GM23248 (cell line): ENCODE measurements around the gene PLEKHG5. TPM values are rescaled to one million over a fixed set of nuclear protein-coding genes. Genes with fewer than 3 reads are reported as not detected.

Experiments
- DNase-seq: peaks from one replicate; pipeline ENCODE4 v3.0.0-alpha.2; 2015
- H2AFZ ChIP-seq: fragments of 200-600 bp; sonication (generic); 2 replicates; pipeline ENCODE4 v1.6.1; 2016; ENCODE audit warnings: antibody characterized with exemption
- H3F3A ChIP-seq: fragments of 200-600 bp; sonication (generic); 2 replicates; pipeline ENCODE4 v1.6.1; 2016; ENCODE audit warnings: mild to moderate bottlenecking, antibody characterized with exemption, mixed run types; ENCODE audit not compliant: insufficient read depth
- H3K27ac ChIP-seq: fragments of 200-600 bp; sonication (generic); 2 replicates; pipeline ENCODE4 v1.5.1; 2016; ENCODE audit warnings: mild to moderate bottlenecking
- H3K27me3 ChIP-seq: fragments of 200-600 bp; sonication (generic); replicated peaks from 2 replicates; pipeline ENCODE4 v1.6.1; 2016; ENCODE audit warnings: mild to moderate bottlenecking; ENCODE audit not compliant: insufficient read depth
- H3K36me3 ChIP-seq: fragments of 200-600 bp; sonication (generic); 2 replicates; pipeline ENCODE4 v1.6.1; 2016; ENCODE audit warnings: low read depth, mild to moderate bottlenecking
- H3K4me1 ChIP-seq: fragments of 200-600 bp; sonication (generic); 2 replicates; pipeline ENCODE4 v1.6.1; 2016; ENCODE audit warnings: mild to moderate bottlenecking; ENCODE audit not compliant: insufficient read depth
- H3K4me2 ChIP-seq: fragments of 200-600 bp; sonication (generic); one replicate; pipeline ENCODE4 v1.6.1; 2016; ENCODE audit warnings: mild to moderate bottlenecking; ENCODE audit not compliant: unreplicated experiment
- H3K4me3 ChIP-seq: fragments of 200-600 bp; sonication (generic); 2 replicates; pipeline ENCODE4 v1.5.1; 2016; ENCODE audit warnings: mild to moderate bottlenecking
- H3K79me2 ChIP-seq: fragments of 200-600 bp; sonication (generic); 2 replicates; pipeline ENCODE4 v1.6.1; 2016; ENCODE audit warnings: mild to moderate bottlenecking; ENCODE audit not compliant: insufficient read depth
- H3K9ac ChIP-seq: fragments of 200-600 bp; sonication (generic); 2 replicates; pipeline ENCODE4 v1.6.1; 2016; ENCODE audit warnings: mild to moderate bottlenecking
- H3K9me2 ChIP-seq: fragments of 200-600 bp; sonication (generic); 2 replicates; pipeline ENCODE4 v1.6.1; 2016; ENCODE audit warnings: mixed run types, mild to moderate bottlenecking, moderate library complexity; ENCODE audit not compliant: insufficient read depth
- H3K9me3 ChIP-seq: fragments of 200-600 bp; sonication (generic); one replicate; pipeline ENCODE4 v1.6.1; 2017; ENCODE audit warnings: low read depth
- H4K20me1 ChIP-seq: fragments of 200-600 bp; sonication (generic); 2 replicates; pipeline ENCODE4 v1.6.0; 2016; ENCODE audit not compliant: insufficient read depth
- EZH2 ChIP-seq: fragments of 200-600 bp; sonication (generic); IDR thresholded peaks from 2 replicates; pipeline ENCODE4 v1.6.1; 2018; ENCODE audit warnings: antibody characterized with exemption, mild to moderate bottlenecking; ENCODE audit not compliant: insufficient read depth, poor library complexity, severe bottlenecking
- EZH2phosphoT487 ChIP-seq: fragments of 200-600 bp; sonication (generic); IDR thresholded peaks from 2 replicates; pipeline ENCODE4 v1.6.1; 2018; ENCODE audit warnings: antibody characterized with exemption, moderate library complexity, mild to moderate bottlenecking, low read depth; ENCODE audit not compliant: insufficient read depth
- WGBS, 2 experiments: methylation state at CpG; one replicate each; pipeline ENCODE4 v1.1.6; 2015 to 2017; ENCODE audit warnings: low lambda C conversion rate in 2 of 2, low coverage in 1 of 2; ENCODE audit errors: missing lambda C conversion rate in 2 of 2; 5-methylcytosine and 5-hydroxymethylcytosine counted together
- in situ Hi-C: fragments of 300-500 bp; cut with MboI; formaldehyde crosslinking; loops from 2 replicates; pipeline ENCODE4 v1.15.0; 2020
- polyA plus RNA-seq: library from polyadenylated mRNA; unstranded; fragments of >200 nt; fragmentation: Nextera tagmentation; extraction: Ambion mirVana; gene quantifications from 2 replicates; pipeline ENCODE4 v1.2.1, GENCODE V29; 2016
- total RNA-seq: library from RNA; depleted of rRNA; stranded (reverse); fragments of >200 nt; shearing (Covaris generic); gene quantifications from 2 replicates; pipeline ENCODE4 v1.2.3, GENCODE V29; 2014

Gene PLEKHG5
- total and polyA plus RNA-seq, 2 experiments from 2014 or later: 2.8 to 7.6 TPM

DNA sequence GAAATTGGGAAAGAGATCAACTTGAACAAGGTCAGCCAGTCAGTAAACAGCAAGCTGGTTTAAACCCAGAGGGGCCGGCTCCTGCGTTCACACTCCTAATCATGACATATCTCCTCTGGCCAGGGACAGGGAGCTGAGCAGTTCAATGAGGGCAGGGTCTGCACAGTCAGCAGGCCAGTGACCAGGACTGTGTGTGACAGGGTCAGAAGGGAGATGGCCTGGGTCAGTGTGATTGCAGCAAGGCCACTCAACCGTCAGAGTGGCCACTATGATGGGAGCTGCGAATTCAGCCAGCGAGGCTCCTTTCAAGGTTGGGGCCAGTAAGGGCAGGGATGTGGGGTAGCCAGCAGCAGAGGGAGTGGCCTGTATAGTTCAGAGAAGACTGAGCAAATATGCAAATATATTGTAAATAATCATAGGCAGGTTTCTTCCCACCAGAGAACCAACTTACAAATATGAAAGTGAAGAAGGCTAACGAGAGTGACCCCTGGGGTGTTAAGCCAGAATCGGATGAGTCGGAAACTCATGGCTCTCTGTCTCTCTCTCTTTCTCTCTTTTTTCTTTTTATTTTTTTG is 42.9 kb upstream of the PLEKHG5 start:
- Histone ChIP-seq H2AFZ (no peak overlapping the region), H3K27me3 (no peaks in the 10 kb centered on the region), H3K4me1 (peaks cover 5% of the 10 kb centered on the region), H3K4me2 (no peak overlapping the region), H3K27ac (no peak overlapping the region), H3K79me2 (peaks cover 20% of the 10 kb centered on the region), H4K20me1 (no peaks in the 10 kb centered on the region), H3K36me3 (peaks cover 24% of the 10 kb centered on the region; the same call in 1 of the 2 replicates), H3F3A (peaks cover 8% of the 10 kb centered on the region; the same call in 1 of the 2 replicates), H3K4me3 (no peak overlapping the region), H3K9me2 (no peaks in the 10 kb centered on the region), H3K9me3 (no peaks in the 10 kb centered on the region), H3K9ac (no peak overlapping the region)
- 97 to 99% methylated on average over 8 of the region's 8 CpGs for WGBS, 2 experiments
- DNase-seq: no peak
- TF ChIP-seq EZH2phosphoT487: no peak
- no peak for TF ChIP-seq EZH2
- in situ Hi-C loops: no loop called here

DNA sequence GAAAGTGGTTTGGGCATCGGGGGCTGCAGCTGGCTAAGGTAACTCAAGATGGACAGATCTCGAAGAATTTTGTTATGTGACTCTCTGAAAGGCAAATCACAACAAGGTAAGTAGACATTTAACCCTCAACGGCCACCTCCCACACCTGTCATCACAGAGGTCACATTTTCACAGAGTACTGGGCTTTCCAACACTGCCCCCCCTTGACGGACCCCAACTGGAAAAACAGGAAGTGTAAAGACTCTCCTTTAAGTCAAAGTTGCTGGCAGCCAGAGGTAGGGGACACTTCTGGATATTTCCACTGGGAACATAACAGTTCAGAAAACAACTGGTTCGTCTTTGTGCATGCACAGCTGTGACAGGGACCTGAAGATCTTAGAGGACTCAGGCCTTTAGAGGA is 40.5 kb upstream of the PLEKHG5 start:
- in situ Hi-C loops: no loop called here
- H3F3A ChIP-seq: no peaks in the 10 kb centered on the region
- no peaks in the 10 kb centered on the region for H3K4me1 ChIP-seq
- no peak for TF ChIP-seq EZH2phosphoT487
- TF ChIP-seq EZH2: no peak
- H2AFZ ChIP-seq: no peak overlapping the region
- no peaks in the 10 kb centered on the region for H3K27me3 ChIP-seq
- no peak overlapping the region for H3K9ac ChIP-seq
- DNase-seq: no peak
- H3K9me2 ChIP-seq: no peaks in the 10 kb centered on the region
- no peak overlapping the region for H3K4me2 ChIP-seq
- 91 to 97% methylated on average over 5 of the region's 5 CpGs for WGBS, 2 experiments
- no peak overlapping the region for H3K4me3 ChIP-seq
- no peak overlapping the region for H3K27ac ChIP-seq
- no peaks in the 10 kb centered on the region for H4K20me1 ChIP-seq
- H3K79me2 ChIP-seq: peaks cover 17% of the 10 kb centered on the region
- H3K36me3 ChIP-seq: peaks cover 24% of the 10 kb centered on the region; the same call in 1 of the 2 replicates
- H3K9me3 ChIP-seq: no peaks in the 10 kb centered on the region

GRCh38 chr1:6530504-6531160 is 39.2 kb upstream of the PLEKHG5 start:
- DNase-seq: no peak
- H3K27ac ChIP-seq: no peak overlapping the region
- H3K27me3 ChIP-seq: no peaks in the 10 kb centered on the region
- no peaks in the 10 kb centered on the region for H4K20me1 ChIP-seq
- TF ChIP-seq EZH2 (no peak), EZH2phosphoT487 (no peak)
- no peaks in the 10 kb centered on the region for H3K9me2 ChIP-seq
- H3K4me2 ChIP-seq: no peak overlapping the region
- peaks cover 14% of the 10 kb centered on the region for H3K79me2 ChIP-seq
- H3K4me1 ChIP-seq: no peaks in the 10 kb centered on the region
- H3F3A ChIP-seq: peaks cover 3% of the 10 kb centered on the region; the same call in 1 of the 2 replicates
- H2AFZ ChIP-seq: no peak overlapping the region
- no peaks in the 10 kb centered on the region for H3K9me3 ChIP-seq
- H3K9ac ChIP-seq: no peak overlapping the region
- in situ Hi-C loops: no loop called here
- WGBS, 2 experiments: 98% methylated on average over 13 of the region's 13 CpGs
- H3K36me3 ChIP-seq: peaks cover 34% of the 10 kb centered on the region; the same call in 1 of the 2 replicates
- H3K4me3 ChIP-seq: no peak overlapping the region

DNA sequence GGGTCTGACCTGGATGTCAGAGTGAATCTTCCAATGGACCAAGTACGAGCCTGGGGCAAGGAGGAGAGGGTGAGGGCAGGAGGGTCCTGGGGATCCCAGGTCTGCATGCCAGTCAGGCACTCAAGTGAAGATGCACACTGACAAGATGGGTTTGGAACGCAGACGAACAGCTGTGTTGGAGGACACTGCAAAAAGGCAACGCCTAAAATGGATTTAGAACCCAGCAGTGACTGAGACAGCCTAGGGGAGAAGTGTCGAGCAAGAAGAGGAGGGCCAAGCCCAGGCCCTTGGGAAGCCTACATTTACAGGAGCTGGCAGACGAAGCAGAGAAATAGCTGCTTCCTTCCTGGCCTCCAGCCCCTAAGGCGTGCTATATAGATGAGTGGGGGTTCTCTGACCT is 37.0 kb upstream of the PLEKHG5 start:
- H3K27ac ChIP-seq: no peak overlapping the region

More for the DNA sequence above, 37.0 kb upstream of the PLEKHG5 start:
- H4K20me1 ChIP-seq: no peaks in the 10 kb centered on the region
- H3K36me3 ChIP-seq: peaks cover 30% of the 10 kb centered on the region; the same call in 1 of the 2 replicates
- no peak overlapping the region for H3K4me3 ChIP-seq
- H3F3A ChIP-seq: peaks cover 15% of the 10 kb centered on the region; the same call in 1 of the 2 replicates
- no peak overlapping the region for H2AFZ ChIP-seq
- no peak for DNase-seq
- no peaks in the 10 kb centered on the region for H3K9me2 ChIP-seq
- H3K79me2 ChIP-seq: no peaks in the 10 kb centered on the region
- TF ChIP-seq EZH2 (no peak), EZH2phosphoT487 (no peak)
- 96 to 97% methylated on average over 7 of the region's 7 CpGs for WGBS, 2 experiments
- no peaks in the 10 kb centered on the region for H3K27me3 ChIP-seq
- in situ Hi-C loops: no loop called here
- H3K9me3 ChIP-seq: no peaks in the 10 kb centered on the region
- H3K4me2 ChIP-seq: no peak overlapping the region
- H3K9ac ChIP-seq: no peak overlapping the region
- H3K4me1 ChIP-seq: no peaks in the 10 kb centered on the region
